HG02763 (cell line): ENCODE results near the gene PEF1.

ENCODE experiments used
- ATAC-seq: cut with Tn5 transposase; IDR thresholded peaks from one replicate; pipeline ENCODE4 v1.9.1; 2021; ENCODE audit warnings: mild to moderate bottlenecking, moderate library complexity; ENCODE audit not compliant: unreplicated experiment

The PEF1 gene

DNA sequence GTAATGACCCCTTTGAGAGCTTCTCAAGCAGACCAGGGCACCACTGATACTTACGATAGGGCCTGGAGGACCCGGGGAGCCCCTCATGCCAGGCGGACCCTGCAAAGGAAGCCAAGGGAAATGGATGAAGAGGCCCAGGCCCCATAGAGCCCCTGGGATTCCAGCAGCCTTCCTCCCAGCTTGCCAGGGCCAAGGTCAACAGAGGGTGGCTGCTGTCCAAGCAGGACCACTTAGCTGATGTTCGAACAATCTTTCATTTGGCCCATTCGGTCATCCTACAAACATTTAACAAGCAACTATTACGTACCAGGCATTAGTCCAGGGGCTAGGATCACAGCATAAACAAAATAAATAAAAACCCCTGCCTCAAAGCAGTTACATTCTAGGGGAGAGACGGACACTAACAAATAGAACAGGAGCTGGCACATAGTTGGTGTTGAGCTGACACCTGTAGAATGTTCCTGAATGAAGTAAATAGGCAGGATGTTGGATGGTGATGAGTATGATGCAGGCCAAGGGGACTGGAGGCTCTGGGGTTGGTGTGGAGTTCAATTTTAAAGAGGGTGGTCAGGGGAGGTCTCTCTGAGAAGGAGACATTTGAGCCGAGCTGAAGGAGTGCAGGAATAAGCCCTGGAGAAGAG, 27.0 kb upstream of the PEF1 start:
- no peak for ATAC-seq

DNA sequence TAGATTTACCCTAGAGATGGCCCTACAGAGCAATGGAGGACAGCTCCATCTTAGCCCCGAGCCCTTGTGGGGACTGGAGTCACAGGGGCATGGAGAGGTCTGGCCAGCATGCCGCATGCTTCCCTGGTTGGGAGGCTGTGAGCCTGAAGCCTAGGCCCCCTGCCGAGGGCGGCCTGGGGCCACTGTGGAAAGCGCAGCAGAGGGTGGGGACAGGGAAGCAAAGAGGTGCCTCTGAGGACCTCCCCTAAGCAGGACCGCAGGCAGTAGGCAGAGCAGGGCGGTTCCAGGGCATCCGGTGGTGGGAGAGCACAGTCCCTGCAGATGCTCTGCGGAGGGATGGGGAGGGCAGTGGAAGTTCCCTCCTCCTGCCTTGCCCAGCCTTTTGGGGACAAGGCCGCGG, 26.5 kb upstream of the PEF1 start:
- ATAC-seq, result no peak

DNA sequence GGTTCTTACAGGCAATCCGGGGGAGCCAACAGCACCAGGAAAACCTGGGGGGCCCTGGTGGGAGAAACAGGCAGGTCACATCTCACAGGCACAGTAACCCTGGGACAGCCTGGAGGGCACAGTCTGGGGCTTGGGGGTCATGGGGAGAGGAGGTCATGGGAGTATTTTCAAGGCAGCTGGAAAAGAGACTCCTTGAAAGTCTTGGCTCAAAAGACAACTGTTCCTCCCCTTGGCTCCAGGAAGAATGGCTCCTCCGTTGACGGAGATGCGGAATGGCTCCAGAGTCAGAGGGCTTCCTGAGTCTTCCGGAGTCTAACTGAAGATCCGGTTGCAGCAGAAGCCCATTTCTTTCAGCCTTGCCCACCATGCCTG, 25.9 kb upstream of the PEF1 start:
- no peak for ATAC-seq

DNA sequence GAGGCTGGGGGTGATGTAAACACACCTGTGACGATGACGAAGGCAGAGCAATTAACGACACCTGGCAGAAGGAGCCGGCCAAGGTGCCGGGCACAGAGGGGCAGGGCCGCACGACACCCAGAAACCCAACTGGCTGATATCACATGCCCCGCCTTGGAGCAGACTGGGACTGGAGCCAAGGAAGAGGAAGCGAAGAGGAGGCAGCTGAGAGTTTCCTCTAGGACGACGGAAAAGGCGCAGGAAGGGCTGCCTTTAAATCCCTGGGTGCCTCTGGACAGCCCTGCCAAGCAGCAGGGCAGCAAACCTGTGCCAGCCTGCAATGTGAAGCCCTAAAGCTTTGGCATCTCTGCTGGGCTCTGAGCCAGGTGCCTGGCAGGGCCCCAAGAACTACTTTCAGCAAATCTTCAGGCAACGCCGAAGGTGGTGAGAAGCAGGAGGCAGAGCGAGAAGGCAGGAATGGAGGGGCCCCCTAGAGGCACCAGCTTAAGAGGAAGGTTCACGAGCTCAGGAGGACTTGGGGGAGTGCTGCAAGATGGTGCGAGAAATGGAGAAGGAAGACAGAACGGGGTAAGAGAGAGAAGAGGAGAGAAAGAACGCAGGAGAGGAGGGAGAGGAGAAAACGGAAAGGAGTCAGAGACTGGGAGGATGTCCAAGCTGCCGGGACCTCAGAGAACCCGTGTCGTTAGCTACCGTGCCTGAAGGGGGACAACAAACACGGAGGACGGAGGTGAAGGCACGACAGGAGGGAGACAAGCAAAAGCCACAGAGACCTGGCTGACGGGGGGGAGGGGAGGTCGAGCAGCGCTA, 25.3 kb upstream of the PEF1 start:
- no peak for ATAC-seq

DNA sequence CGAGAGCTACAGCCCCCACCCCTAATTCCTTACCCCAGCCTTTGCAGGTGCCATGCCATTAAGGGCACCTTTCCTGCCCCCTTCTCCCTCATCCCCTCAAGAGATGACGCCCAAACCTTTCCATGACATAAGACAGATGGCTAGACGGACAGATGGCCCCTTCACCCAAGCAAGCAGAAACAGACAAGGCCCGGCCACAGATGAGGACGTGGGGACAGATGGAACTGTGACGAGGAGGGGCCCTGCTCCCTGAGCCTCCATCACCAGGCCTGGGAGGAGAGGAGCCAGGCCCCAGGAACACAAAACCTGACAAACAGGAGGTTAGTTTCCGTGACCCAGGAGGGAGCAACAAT, 24.7 kb upstream of the PEF1 start:
- no peak for ATAC-seq

DNA sequence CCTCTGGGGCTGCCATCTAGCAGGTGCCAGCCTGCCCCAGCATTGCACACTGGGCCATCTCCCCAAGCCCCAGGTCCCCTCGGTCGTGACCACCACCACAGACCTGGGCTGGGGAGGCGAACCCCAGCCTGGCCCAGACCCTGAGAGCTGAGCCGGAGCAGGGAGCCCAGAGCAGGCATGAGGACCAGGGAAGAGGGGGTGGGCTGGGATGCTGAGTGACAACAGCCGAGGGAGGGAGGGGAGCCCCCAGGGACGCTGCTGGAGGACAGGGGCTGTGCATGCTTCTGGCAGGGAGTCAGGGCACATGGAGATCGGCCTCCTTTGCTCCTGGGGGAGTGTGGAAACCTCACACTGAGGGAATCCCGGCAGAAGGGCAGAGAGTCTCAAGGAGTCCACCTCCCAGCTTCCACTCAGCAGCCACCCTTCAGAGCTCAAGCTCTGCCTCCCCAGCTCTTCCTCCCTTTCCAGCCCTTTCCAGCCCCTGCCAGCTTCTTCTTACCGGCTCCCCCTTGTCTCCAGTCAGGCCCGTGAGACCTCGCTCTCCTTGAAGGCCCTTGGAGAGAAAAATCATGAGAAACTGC, 23.7 kb upstream of the PEF1 start:
- no peak for ATAC-seq

DNA sequence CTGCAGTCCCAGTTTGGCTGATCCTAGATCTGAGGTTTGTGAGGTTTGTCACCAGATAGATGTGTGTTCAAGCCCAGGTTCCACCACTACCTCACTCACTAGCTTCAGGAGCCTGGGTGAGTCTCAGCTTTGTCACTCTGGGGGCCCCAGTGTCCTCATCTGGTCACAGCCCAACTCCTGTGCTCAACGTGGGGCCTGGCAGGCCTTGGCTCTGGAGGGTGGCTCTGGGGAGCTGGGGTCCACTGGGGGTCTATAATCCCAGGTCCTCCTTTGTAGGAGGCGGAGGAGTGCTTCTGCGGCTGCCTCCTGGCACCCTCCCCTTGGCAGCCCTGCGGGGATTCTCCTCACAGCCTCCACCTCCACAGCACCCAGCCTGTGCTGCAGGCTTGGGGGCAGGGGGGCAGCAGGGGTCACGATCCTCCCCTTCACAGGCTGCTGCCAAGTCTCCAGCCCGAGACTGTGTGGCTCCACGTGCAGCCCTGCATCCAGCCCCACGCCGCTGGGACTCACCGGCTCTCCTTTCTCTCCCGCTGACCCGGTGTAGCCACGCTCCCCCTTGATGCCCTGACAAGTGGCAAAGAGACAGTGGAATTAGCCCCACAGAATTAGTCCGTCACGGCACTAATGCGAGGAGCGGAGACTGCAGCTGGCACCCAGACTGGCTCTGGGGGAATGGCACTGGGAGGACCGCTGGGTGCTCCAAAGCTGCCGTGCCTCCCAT, 22.5 kb upstream of the PEF1 start:
- ATAC-seq, result no peak

DNA sequence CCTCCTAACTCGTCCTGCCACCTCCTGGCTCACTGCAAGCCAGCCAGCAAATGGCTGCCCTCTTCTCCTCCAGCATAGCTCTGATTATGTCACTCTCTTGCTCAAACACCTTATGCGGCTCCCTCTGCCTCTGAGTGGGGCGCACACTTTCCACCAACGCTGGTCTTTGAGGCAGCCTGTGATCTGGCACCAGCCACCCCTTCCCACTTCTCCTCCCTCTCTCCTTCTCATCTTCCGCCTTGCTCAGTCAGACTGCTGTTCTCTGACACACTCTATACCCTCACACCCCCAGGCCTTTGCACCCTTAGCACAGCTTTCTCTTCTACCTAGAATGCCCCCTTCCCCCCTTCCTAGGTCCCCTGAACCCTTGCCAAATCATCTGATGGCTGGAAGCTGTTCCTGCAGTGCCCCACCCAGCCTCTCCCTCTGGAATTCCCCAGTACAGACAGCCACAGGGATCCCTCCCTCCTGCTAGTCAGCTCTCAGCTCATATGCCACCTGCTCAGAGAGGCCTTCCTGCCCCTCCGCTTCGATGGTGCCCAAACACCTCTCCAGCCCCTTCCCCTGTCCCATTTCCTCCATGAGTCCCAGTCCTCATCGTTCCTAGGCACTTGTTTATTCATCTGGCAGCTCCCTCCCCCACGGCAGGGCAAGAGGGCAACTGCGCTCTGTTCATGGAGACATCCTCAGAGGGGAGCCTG, 21.7 kb upstream of the PEF1 start:
- ATAC-seq, result no peak

DNA sequence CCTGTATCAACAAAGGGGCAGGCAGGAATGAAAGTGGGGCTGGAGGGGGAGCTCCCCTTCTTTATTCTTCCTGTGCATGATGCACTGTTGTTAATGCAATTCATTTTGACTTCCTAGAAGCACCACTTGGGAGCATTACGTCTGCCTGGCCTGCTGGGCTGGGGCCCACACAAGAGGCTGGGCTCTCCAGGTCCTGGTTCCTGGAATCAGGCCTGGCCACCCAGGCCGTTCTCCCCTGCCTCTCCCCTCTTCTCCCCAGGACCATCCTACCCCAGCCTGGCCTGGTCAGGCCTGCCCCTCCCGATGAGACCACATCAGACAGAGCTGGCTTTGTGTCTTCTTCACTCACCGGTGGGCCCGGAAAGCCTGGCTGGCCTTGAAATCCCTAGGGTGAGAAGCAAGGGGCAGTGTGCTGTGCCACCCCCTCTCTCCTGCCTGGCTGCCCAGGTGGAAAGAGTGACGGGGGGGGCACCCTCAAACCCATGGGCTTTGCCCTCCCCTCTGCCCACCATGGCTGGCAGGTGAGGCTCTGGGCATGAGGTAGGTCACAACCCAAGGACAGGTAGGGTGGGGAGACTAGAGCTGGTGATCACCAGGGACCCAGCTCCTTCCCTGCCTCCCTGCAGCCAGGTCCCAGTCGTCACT, 20.7 kb upstream of the PEF1 start:
- no peak for ATAC-seq

DNA sequence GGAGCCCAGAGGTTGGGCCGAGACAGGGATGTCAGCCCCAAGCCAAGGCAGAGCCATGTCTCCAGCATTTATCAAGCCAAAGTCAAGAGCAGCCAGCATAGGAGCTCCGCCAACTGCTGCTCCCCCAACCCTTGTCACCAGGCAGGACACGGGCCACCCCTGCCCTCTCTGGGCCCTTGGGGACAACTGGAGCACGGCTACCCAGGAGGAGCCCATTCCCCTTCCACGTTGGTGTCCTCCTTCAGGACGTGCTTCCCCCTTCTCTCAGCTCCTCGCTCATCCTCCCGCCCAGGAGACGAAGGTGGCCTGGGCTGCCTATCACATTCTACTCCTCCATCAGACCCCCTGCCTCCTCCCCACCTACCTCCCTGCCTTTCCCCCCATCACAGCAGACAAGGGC, 19.9 kb upstream of the PEF1 start:
- no peak for ATAC-seq

DNA sequence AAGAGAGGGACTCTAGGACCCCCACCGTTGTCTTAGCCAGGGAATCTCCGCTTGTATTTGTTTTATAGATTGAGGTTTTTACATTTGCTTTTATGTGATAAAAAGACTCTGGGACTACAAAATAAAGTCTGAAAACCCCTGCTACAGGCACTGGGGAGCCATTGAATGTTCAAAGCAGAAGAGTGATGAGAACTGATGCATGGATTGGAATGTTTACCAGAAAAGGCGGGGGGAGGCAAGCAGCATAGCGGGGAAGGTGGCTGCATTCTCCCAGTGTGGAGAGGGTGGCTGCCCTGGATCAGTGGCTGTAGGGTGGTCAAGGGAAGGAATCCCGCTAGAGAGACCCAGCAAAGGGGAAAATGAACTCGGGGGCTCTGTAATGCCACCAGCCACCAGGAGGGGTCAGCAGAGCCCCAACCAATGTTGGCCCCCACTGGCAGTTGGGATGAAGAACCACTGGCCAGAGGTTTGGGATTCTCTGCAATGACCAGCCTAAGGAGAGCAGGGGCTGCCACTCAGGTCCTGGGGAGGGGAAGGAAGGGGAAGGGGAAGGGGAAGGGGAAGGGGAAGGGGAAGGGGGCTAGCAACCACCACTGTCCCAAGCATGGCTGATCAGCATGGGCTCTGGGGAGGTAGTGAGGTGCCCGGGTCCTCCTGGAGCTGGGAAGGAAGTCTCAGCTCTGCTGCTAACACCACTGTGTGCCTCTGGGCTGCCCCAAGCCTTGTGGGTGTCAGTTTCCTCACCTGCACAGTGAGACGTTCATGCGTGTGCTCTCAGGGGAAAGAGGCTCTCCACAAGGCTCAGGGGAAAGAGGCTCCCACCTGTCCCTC, 19.2 kb upstream of the PEF1 start:
- ATAC-seq, result no peak

DNA sequence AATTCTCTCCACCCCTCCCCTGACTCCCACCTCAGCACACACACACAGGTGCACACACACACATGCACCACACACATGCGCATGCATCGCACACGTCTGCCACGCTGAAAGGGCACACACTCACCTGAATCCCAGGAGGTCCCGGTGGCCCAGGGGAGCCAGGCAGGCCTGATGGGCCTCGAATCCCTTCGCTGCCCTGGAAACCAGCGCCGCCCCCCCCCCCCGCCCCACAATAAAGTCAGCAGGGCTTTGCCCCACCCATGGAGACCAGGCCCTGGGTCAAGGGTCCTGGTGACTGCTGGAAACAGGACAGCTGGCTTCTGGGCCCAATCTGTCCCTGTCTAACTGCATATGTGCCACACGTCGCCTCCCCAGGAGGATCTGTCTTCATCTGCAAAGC, 17.8 kb upstream of the PEF1 start:
- no peak for ATAC-seq

DNA sequence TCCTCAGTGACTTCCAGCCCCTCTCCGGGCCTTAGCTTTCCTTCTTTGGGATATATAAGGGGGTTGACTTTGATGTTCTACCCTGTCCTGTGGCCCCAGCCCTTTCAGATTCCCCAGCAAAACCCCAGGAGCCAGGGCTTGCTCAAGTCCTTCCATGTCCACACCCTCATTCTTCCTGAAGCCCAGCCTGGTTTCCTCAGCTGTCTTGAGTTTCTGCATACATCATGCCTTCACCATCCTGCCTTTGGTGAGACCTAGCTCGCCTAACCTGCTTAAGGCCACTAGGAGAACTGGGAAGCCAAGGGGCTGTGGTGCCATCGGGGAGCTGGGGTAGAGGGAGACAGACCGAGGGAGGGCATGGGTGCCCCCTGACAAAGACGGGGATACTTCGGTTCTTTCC, 17.2 kb upstream of the PEF1 start:
- no peak for ATAC-seq

DNA sequence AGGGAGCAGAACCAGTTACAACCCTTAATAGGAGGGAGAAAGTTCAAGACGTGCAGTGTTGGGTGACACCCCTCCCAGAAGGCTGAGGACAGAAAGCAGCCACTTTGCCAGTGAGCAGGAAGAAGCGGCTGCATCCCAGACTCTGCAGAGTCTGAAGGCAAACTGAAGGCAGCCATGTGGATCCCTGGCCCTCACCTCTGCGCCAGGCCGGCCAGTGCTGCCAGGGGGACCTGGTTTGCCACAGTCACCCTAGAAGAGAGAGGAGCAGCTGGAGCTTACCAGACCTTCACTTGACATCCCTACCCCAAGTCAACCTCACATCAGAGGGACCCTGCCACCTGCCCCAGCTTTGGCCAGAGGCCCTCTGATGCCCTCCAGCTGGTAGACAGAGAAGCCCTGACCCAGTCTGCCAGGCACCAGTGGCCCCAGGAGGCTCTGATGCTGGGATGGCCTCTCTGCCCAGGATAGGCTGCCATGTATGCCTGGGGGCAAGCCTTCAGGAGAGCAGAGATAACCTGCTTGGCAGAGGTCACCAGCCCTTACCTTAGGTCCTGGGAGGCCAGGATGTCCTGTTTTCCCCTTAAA, 16.3 kb upstream of the PEF1 start:
- no peak for ATAC-seq

DNA sequence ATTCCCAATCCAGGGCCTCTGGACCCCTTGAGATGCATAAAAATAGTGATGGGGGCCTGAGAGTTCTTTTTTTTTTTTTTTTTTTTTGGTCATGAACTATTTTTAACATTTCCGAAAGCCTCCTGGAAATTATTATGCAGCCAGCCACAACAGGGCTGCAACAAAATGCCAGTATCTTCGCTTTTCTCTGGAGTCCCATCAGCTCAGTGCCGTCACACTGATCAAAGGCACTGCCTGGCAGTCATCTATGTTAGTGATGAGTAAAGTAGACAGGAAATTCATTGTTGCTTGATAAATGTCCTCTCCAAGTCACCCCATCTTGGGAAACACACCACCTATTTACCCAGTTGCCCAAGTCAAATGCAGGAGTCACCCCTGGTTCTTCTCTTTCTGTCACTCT, 15.2 kb upstream of the PEF1 start:
- no peak for ATAC-seq

DNA sequence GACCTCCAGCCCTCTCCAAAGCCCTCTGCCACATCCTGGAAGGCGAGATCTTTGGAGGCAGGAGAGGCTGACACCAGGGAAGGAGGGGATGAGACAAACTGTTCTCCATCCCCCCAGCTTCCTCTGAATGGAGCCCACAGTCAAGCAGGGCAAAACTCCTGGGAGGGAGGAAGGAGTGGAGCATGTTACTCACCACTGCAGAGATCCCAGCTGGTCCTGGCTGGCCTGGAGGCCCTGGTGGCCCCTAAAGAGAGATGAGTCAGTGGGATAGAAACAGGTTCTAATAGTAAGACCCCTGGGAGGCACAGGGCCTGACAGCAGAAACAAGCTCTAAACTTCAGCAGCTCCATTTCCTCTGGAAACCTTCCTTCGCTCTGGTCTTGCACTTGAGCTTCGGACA, 14.0 kb upstream of the PEF1 start:
- no peak for ATAC-seq

DNA sequence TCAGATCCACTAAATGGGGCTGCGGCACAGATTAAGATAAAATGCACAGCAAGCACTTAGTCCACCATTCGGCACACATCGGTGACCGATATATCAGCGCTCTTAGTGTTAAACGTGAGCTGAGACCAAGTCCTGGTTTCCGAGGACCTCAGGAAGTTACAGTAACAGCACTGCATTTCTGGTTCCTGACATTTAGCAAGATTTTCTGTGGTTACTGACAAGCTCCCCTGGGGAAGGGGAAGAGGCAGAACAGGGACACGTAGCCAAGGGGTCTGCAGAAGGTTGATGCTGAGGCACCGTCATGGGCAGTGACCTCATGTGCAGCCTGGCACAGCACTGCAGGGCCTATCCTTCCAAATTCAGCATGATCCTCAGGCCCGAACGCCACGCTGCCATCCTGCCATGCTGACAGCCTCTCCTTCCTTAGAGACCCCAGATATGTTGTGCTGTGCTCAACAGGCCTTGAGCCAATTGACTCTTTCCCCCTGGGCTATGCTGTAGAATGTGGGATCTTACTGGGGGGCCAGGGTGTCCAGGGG, 13.4 kb upstream of the PEF1 start:
- no peak for ATAC-seq

DNA sequence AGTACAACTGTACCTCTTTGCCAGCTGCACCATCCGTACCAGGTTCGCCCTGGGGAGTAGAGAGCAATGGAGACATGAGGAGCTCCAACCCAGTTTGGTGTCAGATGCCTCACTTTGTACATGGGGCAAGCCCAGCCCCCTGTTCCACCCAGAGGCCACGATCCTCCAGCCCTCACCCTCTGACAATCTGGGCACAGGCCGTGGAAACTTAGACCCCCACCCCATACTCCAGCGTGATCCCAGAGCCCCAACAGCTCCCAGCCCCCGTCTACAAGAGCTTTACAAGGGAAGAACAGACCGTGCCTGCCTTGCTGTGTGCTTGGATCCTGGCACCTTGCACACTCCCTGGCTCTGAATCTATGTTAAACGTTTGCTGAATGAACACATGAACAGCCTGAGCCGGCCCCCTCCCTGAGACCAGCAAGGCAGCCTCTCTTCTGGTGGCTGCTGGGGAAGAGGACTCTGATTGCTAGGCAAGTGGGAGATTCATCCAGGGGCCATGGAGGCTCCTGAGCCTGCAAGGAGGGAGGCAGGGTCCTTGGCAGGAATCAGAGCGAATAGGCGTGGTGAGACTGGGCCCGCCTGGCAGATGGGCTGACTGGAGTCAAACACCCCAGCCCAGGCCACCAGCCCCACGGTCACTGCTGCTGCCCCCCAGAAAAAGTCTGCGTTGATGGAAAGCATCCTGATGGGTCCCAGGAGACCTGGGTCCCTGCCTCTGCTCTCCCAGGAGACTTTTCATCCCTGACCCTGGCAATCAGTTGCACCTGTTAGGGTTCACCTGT, 12.5 kb upstream of the PEF1 start:
- ATAC-seq, result no peak

DNA sequence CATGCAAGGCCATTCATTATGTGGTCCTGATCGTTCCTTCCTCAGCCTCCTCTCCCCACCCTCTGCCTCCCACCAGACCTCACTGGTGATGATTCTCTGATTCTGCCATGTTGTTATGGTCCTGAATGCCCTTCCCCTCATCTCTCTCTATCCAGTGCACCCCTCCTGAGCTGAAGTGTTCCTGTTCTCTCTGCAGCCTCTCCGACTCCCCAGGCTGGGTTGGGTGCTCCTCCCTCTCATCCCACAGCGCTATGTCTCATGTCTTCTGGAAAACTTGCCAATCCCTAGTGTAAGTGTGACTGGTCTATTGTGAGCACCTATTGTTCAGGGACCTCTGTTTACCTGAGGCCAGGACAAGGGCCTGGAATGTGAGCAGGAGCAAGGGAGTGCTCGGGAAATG, 11.1 kb upstream of the PEF1 start:
- ATAC-seq, result no peak
